ENCODE measurements around the gene HMCN1. TPM values are rescaled to one million over a fixed set of nuclear protein-coding genes. Genes with fewer than 3 reads are reported as not detected.
A peak's percentile ranks its signal among the peaks of the same experiment; 100 is the strongest.

Gene HMCN1
- total RNA-seq, 1 donor from 2014 or later = 80.0 TPM

DNA sequence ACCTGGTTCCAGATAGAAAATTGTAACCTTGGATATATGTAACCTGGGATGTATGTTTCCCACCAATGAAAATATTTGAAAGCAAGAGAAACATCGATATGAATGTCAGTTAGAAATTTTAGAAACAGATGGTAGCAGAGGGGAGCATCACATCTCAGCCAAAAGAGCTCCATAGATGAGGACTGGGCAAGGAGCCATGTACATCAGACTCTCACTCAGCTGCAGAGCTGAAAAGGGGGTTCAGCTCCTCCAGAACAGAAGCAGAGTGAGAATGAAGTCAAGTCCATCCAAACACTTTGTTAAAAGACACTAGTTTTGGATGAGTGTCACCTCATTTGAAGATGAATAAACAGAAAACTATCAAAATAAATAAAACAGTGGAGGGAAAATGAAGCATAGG is 202.4 kb downstream of the HMCN1 start:
- Mint-ChIP-seq H3K4me1 (ENCODE audit: low read depth) (peaks cover 39% of the 10 kb centered on the region), H3K27me3 (ENCODE audit: low read depth) (no peaks in the 10 kb centered on the region), H3K9me3 (ENCODE audit: low read depth) (peaks cover 13% of the 10 kb centered on the region), H3K4me3 (ENCODE audit: unreplicated experiment) (no peak overlapping the region), H3K27ac (ENCODE audit: unreplicated experiment) (peak overlapping the region; percentile 22), H3K36me3 (ENCODE audit: low read depth) (peaks cover 19% of the 10 kb centered on the region)
- TF ChIP-seq, protein P1, sequence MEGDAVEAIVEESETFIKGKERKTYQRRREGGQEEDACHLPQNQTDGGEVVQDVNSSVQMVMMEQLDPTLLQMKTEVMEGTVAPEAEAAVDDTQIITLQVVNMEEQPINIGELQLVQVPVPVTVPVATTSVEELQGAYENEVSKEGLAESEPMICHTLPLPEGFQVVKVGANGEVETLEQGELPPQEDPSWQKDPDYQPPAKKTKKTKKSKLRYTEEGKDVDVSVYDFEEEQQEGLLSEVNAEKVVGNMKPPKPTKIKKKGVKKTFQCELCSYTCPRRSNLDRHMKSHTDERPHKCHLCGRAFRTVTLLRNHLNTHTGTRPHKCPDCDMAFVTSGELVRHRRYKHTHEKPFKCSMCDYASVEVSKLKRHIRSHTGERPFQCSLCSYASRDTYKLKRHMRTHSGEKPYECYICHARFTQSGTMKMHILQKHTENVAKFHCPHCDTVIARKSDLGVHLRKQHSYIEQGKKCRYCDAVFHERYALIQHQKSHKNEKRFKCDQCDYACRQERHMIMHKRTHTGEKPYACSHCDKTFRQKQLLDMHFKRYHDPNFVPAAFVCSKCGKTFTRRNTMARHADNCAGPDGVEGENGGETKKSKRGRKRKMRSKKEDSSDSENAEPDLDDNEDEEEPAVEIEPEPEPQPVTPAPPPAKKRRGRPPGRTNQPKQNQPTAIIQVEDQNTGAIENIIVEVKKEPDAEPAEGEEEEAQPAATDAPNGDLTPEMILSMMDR (IDR thresholded peaks at IDR 0.05) = no peak
- DNase-seq (ENCODE audit: low spot score) = no peak

DNA sequence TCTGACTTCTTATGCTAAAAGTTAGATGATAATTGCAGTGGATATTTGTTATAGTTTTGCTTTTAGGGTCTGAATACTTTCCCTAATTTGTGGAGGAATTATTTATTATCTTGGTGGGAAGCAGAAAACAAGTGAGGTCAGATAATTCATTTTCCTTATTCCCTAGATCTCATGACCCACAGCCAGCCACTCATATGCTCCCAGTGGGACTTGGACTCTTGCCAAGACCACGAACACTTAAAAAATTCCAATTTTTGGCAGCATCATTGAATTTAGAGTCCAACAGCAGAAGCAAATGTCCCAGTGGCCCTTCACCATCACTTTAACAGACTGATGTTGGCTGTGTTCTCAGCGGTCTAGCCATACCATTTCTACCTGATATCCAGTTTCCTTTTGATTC is 204.2 kb downstream of the HMCN1 start:
- TF ChIP-seq, protein P1 (IDR thresholded peaks at IDR 0.05) = no peak
- peaks cover 14% of the 10 kb centered on the region for H3K36me3 Mint-ChIP-seq (ENCODE audit: low read depth)
- H3K27me3 Mint-ChIP-seq (ENCODE audit: low read depth) = no peaks in the 10 kb centered on the region
- DNase-seq (ENCODE audit: low spot score) = no peak
- no peak overlapping the region for H3K27ac Mint-ChIP-seq (ENCODE audit: unreplicated experiment)
- H3K4me3 Mint-ChIP-seq (ENCODE audit: unreplicated experiment) = no peak overlapping the region
- peaks cover 13% of the 10 kb centered on the region for H3K9me3 Mint-ChIP-seq (ENCODE audit: low read depth)
- H3K4me1 Mint-ChIP-seq (ENCODE audit: low read depth) = peaks cover 35% of the 10 kb centered on the region

DNA sequence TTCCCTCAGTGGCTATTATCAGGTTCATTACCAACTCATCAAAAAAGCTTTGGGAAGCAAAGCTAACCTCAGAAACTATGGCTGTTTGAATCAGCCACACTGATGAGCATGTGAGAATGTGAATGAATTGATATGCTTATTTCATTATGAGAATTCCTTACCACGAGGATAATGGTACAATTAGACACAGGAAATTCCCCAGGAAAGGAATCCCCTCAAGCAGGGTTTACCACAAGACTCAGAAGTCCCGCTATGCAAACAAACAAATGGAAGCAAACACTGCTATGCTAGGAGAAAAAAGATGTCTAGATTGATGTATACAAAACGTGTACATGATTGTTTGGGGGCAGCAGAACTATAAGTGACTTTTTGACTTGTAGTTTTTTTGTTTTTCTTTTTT is 205.0 kb downstream of the HMCN1 start:
- DNase-seq (ENCODE audit: low spot score) = no peak
- Mint-ChIP-seq H3K9me3 (ENCODE audit: low read depth) (peaks cover 13% of the 10 kb centered on the region), H3K27ac (ENCODE audit: unreplicated experiment) (no peak overlapping the region), H3K4me1 (ENCODE audit: low read depth) (peaks cover 34% of the 10 kb centered on the region), H3K36me3 (ENCODE audit: low read depth) (peaks cover 14% of the 10 kb centered on the region), H3K27me3 (ENCODE audit: low read depth) (no peaks in the 10 kb centered on the region), H3K4me3 (ENCODE audit: unreplicated experiment) (no peak overlapping the region)
- TF ChIP-seq, protein P1 (IDR thresholded peaks at IDR 0.05) = no peak

DNA sequence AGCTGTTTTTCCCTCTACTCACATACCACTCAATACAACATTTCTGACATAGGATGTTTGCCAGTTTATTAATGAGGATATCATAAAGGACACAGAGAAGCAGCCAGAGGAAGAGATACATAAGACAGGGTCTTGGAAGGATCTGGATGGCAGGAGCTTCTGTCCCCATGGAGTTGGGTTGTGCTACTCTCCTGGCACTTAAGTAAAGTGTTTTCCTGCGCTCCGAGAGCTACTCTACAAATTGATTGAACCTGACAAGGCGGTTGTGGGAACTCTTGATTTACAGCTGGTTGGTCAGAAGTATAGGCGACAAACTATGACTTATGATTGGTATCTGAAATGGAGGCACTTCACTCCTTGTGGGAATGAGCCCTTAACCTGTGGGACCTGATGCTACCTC is 208.8 kb downstream of the HMCN1 start:
- Mint-ChIP-seq H3K27me3 (ENCODE audit: low read depth) (no peaks in the 10 kb centered on the region), H3K9me3 (ENCODE audit: low read depth) (peaks cover 5% of the 10 kb centered on the region), H3K4me3 (ENCODE audit: unreplicated experiment) (no peak overlapping the region), H3K27ac (ENCODE audit: unreplicated experiment) (no peak overlapping the region), H3K36me3 (ENCODE audit: low read depth) (no peaks in the 10 kb centered on the region), H3K4me1 (ENCODE audit: low read depth) (peaks cover 15% of the 10 kb centered on the region)
- TF ChIP-seq, protein P1 (IDR thresholded peaks at IDR 0.05) = no peak
- DNase-seq (ENCODE audit: low spot score) = no peak

DNA sequence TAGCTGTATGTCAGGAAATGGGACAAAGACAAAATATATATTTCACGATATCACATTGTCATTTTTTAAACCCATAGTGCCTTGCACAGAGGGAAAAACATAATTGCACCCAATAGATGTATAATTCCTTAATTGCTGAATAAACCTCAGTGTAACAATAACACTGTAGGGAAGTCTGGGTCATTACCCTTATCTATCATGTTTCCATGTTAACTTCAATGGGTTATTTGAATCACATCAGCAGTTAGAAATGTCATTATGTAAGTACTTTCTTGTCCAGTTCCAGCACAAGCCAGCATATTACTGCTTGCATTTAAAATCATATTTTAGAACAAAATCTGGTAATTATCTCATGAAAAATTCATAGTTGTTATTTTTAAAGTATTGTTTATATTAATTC is 222.7 kb downstream of the HMCN1 start:
- H3K27ac Mint-ChIP-seq (ENCODE audit: unreplicated experiment) = no peak overlapping the region
- TF ChIP-seq, protein P1 (IDR thresholded peaks at IDR 0.05) = no peak
- H3K4me1 Mint-ChIP-seq (ENCODE audit: low read depth) = peaks cover 32% of the 10 kb centered on the region
- H3K27me3 Mint-ChIP-seq (ENCODE audit: low read depth) = no peaks in the 10 kb centered on the region
- H3K36me3 Mint-ChIP-seq (ENCODE audit: low read depth) = no peaks in the 10 kb centered on the region
- no peak overlapping the region for H3K4me3 Mint-ChIP-seq (ENCODE audit: unreplicated experiment)
- peaks cover 3% of the 10 kb centered on the region for H3K9me3 Mint-ChIP-seq (ENCODE audit: low read depth)
- no peak for DNase-seq (ENCODE audit: low spot score)

Data from chondrocyte (in vitro differentiated cells).